Upper lobe of left lung (tissue), 4 donors: ENCODE measurements around the gene RAPGEF2.

ENCODE experiments used
- POLR2AphosphoS5 ChIP-seq, 2 donors: sonication (generic); formaldehyde crosslinking; IDR thresholded peaks; one replicate each; pipeline ENCODE4 v1.5.1; 2017; ENCODE audit warnings: antibody characterized with exemption in 2 of 2
- TF ChIP-seq, protein P1 (sequence below), 6 experiments: fragments of 450-650 bp in 4 of 6; fragments of 200-600 bp in 2 of 6; sonication (generic) in 2 of 6; IDR thresholded peaks; one replicate each; pipeline ENCODE4 v1.5.1; 2016 to 2019; ENCODE audit warnings: antibody characterized with exemption in 6 of 6

DNA sequence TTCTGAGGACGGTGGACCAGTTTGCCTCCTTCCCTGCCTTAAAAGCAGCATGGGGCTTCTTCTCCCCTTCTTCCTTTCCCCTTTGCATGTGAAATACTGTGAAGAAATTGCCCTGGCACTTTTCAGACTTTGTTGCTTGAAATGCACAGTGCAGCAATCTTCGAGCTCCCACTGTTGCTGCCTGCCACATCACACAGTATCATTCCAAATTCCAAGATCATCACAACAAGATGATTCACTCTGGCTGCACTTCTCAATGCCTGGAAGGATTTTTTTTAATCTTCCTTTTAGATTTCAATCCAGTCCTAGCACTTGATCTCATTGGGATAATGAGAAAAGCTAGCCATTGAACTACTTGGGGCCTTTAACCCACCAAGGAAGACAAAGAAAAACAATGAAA lies 255.3 kb downstream of the RAPGEF2 start:
- TF ChIP-seq, protein P1, sequence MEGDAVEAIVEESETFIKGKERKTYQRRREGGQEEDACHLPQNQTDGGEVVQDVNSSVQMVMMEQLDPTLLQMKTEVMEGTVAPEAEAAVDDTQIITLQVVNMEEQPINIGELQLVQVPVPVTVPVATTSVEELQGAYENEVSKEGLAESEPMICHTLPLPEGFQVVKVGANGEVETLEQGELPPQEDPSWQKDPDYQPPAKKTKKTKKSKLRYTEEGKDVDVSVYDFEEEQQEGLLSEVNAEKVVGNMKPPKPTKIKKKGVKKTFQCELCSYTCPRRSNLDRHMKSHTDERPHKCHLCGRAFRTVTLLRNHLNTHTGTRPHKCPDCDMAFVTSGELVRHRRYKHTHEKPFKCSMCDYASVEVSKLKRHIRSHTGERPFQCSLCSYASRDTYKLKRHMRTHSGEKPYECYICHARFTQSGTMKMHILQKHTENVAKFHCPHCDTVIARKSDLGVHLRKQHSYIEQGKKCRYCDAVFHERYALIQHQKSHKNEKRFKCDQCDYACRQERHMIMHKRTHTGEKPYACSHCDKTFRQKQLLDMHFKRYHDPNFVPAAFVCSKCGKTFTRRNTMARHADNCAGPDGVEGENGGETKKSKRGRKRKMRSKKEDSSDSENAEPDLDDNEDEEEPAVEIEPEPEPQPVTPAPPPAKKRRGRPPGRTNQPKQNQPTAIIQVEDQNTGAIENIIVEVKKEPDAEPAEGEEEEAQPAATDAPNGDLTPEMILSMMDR (IDR thresholded peaks at IDR 0.05) = no peak
- TF ChIP-seq POLR2AphosphoS5 (IDR thresholded peaks at IDR 0.05) = no peak
